ENCODE data around the gene TDRD6.

The TDRD6 gene

DNA sequence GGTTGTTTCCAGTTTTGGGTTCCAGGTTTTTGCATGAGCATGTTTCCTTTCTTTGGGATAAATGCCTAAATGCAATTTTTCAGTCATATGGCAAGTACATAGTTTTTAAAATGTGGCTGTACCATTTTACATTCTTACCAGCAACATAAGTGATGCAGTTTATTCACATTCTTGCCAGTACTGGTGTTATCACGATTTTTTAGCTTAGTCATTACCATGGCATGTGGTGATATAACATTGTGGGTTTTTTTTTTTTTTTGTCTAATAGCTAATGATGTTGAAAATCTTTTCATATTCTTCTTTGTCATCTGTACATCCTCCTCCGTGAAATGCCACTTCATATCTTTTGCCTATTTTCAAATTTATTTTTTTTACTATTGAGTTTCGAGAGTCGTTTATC lies 2.9 kb upstream of the TDRD6 start:
- no peak for DNase-seq

DNA sequence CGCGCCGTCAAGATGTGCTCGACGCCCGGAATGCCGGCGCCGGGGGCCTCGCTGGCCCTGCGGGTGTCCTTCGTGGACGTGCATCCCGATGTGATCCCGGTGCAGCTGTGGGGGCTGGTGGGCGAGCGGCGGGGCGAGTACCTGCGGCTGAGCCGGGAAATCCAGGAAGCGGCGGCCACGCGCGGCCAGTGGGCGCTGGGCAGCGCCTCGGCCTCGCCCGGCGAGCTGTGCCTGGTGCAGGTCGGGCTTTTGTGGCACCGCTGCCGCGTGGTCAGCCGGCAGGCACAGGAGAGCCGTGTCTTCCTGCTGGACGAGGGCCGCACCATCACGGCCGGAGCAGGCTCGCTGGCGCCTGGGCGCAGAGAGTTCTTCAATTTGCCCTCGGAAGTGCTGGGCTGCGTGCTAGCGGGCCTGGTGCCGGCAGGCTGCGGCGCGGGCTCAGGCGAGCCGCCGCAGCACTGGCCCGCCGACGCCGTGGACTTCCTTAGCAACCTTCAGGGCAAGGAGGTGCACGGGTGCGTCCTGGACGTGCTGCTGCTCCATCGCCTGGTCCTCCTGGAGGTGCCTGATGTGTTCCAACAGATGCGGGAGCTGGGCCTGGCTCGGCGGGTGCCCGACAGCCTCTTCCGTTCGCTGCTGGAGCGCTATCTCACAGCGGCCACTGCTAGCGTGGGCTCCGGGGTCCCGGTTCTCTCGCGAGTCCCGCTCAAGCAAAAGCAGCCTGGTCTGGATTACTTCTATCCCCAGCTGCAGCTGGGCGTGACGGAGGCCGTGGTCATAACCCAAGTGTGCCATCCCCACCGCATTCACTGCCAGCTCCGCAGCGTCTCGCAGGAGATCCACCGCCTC lies 656 bp downstream of the TDRD6 start:
- no peak for DNase-seq

DNA sequence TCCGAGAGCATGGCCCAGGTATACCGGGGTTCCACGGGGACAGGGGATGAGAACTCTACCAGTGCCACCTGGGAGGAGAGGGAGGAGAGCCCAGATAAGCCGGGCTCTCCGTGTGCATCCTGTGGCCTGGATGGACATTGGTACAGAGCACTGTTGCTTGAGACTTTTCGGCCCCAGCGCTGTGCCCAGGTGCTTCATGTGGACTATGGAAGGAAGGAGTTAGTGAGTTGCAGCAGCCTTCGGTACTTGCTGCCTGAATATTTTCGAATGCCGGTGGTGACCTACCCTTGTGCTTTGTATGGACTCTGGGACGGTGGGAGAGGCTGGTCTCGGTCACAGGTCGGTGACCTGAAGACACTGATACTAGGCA lies 1.3 kb downstream of the TDRD6 start:
- DNase-seq: no peak

DNA sequence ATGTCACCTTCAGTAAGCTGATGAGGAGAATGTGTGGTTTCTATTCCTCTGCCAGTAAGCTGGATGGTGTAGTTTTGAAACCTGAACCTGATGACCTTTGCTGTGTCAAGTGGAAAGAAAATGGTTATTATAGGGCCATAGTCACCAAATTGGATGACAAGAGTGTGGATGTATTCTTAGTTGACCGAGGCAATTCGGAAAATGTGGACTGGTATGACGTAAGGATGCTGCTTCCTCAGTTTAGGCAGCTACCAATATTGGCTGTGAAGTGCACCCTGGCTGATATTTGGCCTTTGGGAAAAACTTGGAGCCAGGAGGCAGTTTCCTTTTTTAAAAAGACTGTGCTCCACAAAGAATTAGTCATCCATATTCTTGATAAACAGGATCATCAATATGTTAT lies 2.0 kb downstream of the TDRD6 start:
- DNase-seq: no peak

DNA sequence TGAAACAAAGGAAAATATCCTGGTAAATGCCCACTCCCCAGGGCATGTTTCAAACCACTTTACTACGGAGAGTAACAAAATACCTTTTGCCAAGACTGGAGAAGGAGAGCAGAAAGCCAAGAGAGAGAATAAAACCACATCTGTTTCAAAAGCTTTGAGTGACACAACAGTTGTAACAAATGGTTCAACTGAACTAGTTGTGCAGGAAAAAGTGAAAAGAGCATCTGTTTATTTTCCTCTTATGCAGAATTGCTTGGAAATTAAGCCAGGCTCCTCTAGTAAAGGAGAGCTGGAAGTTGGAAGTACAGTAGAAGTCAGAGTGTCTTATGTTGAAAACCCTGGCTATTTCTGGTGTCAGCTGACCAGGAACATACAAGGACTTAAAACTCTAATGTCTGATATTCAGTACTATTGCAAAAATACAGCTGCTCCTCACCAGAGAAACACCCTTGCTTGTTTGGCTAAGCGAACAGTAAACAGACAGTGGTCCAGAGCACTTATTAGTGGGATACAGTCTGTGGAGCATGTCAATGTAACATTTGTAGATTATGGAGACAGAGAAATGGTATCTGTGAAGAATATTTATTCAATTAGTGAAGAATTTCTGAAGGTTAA lies 2.6 kb downstream of the TDRD6 start:
- no peak for DNase-seq

DNA sequence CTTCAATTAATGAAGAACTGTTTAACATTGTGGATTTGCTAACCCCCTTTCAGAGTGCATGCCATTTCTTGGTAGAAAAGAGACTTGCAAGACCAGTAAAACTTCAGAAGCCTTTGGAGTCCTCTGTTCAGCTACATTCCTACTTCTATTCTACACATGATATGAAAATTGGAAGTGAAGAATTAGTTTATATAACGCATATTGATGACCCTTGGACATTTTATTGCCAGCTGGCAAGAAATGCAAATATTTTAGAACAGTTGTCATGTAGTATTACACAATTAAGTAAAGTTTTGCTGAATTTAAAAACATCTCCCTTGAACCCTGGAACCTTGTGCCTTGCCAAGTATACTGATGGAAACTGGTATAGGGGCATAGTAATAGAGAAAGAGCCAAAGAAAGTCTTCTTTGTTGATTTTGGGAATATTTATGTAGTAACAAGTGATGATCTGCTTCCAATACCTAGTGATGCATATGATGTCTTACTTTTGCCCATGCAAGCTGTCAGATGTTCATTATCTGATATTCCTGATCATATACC lies 3.3 kb downstream of the TDRD6 start:
- DNase-seq: no peak

DNA sequence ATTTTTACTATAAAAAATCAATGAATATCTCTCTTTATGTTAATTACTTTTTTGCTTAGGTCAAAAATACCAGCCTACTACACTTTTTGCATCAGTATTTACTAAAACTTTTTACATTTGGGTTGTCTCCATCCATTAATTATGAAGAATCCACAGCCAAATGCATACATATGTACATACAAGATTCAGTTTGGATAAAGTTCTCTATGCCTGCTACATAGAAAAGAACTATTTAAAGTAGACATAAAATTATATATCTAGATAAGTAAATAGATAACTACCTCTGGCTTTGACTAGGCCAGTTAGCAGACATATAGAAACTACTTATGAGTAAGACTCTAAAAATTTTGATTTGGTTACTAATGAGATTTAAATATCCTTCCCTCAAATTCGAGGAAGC lies 12.3 kb downstream of the TDRD6 start:
- no peak for DNase-seq

DNA sequence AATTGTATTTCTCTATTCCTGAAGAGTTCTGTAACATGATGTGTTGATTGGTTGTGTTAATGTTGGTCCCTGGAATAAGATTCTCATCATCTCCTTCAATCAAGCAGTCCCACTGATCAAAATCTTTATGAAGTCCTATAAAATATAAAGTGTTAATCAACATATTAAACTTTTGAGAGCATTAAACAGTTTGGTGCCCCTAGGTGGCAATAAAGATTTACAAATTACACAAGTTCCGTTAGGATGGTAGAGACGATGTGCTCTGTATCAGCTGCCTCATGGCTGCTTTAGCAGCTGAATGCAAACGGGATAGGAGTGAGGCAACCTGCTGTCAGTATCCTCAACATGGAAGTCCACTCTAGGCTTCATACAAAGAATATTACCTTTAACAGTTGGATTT lies 16.9 kb downstream of the TDRD6 start:
- peak; percentile 35 for DNase-seq

DNA sequence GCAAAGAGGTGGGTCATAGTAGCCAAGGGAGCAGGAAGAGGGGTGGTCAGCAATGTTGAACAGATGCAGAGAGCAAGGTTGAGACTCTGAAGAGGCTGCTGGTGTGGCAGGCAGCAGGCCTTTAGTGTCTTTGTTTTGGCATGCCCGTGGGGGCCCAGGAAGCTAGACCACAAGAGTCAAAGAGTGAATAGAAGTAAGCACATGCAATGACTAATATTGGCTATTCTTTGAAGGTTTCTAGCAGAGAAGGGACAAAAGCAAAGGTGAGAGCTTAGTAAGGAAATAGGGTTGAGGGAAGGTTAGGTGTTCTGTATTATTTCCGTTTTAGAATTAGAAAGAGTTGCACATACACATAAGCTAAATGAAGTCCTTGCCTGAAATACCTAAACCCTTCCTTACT lies 18.8 kb downstream of the TDRD6 start:
- no peak for DNase-seq

DNA sequence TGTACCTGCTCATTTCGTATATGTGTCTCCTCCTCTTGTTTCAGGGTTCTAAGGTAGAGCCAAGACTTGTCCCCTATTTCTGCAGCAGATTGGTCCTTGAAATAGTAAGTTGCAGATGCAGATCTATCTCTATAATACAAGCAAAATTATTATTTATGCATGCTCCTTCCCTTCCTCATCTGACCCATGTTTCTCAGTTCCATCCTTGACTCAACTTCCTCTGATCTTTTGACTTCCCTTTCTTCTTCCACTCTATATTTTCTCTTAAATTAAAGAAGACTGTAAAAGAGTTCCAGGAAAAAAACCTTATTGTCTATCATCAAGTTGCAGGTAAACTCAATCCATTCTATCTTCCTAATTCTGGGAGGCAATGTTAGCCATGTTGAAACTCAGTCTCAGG lies 23.8 kb downstream of the TDRD6 start:
- no peak for DNase-seq

DNA sequence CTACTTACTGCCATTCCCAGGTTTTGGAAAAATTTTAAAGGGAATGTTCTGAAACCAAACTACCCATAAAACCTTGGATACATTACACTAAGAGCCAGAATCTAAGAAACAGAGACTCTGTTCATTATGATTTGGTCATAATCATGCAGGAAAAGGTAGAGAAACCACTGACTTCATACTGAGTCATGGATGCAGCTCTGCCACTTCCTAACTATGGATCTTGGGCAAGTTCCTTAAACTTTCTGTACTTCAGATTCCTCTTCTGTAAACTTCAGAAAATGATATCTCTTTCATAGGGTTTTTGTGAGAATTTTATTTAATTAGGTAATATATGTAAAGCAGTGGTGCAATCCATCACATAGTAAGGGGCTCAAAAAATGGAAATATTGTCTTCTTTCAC lies 27.5 kb downstream of the TDRD6 start:
- DNase-seq: no peak

DNA sequence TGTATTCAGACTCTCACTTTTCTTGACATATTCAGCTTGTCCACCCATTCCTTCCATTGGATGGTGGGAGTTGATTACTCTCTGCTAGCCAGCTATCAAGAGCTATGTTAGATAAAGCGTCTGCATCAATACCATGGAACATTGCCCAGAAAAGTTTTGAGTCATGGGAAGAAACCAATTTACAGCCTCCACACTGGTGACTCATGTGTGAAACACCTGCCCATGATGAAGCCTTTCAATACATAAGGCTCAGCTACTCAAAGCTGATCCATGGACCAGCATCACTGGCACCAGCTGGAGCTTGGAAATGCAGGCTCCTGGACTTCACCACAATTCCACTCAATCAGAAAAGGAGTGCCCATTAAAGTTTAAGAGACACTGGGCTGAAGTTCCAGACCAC lies 31.4 kb downstream of the TDRD6 start:
- DNase-seq: no peak

DNA sequence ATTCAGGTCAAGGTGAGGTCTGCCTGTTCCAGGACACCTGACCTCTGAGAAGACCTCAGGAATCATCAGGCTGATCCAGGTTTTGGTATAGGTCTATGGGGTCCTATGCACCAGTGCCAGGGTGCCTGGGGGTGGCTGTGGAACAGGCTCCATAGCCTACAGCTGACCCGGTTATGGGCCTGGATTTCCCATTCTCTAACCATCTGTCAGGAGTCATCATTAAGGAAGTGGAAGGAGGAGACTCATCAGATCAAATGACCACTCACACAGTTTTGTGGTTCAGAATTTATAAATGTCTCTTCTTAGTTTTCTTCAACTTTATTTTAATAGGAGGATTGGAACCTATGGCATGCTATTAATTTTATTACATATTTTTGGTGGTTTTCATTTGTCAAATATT lies 32.7 kb downstream of the TDRD6 start:
- no peak for DNase-seq

DNA sequence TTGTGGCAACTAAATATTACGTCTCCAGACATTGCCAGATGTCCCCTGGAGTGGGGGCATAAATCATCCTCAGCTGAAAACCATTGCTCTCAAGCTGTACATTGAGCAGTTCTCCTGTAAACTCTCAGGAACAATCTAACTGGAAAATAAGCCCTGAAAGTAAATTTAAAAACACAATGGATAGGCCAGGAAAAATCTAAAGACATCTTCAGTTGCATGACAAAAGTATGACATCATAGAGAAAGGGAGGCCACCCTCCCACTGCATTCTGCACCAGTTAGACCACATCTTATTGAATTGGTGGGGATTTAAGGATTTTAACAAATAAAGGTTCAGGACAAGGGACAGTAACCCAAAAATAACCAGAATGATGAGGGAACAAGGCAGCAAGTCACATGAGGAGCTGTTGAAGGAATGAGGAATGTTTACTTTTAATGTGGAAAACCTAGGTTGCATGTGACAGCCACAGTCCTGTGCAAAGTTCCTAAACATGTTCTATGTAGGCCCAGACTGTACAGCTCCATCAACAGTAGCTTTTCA lies 42.2 kb downstream of the TDRD6 start:
- DNase-seq: no peak

DNA sequence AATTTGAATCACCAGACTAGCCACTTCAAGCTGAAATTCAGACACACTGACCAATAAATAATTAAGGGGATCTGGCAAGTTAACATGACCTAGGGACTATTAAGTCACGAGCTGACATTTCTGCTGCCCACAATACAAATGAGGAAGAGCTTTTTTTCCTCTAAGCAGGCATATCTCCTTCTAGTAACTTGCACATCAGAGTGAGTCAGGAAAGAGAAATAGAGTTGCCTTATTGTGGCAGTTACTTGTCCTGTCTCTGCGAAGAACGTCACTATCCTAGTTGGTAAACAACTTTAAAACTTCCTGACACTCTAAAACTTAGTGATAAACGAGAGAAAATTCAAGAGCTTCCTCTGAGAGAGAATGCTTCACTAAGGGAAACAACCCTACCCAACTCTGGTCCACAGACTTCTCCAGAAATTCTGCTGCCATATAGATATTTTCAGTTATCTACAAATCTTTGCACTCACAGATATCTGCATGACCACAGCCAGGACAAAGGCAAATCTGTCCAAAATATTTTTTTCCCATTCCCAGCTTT lies 43.3 kb downstream of the TDRD6 start:
- no peak for DNase-seq

DNA sequence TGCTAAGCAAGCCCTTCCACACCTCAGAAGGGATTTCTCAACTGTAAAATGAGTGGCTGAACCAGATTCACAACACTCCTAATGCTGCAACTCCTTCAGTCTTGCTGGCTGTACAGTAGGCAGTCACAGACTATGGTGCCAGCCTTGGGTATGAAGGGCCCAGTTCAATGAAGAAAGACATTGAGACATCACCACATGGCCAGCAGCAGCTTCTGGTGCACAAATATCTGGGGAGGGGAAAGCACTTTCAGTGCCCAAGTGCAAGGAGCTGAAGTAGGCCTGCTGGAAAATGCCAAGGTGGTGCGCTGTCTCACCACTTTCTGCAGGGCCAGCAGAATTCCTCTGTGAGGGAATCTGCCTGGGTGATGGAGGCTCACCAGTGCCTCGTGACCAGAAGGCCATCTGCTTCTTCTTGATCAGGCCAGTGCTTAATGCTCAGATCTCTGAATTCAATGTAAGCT lies 45.7 kb downstream of the TDRD6 start:
- no peak for DNase-seq

DNA sequence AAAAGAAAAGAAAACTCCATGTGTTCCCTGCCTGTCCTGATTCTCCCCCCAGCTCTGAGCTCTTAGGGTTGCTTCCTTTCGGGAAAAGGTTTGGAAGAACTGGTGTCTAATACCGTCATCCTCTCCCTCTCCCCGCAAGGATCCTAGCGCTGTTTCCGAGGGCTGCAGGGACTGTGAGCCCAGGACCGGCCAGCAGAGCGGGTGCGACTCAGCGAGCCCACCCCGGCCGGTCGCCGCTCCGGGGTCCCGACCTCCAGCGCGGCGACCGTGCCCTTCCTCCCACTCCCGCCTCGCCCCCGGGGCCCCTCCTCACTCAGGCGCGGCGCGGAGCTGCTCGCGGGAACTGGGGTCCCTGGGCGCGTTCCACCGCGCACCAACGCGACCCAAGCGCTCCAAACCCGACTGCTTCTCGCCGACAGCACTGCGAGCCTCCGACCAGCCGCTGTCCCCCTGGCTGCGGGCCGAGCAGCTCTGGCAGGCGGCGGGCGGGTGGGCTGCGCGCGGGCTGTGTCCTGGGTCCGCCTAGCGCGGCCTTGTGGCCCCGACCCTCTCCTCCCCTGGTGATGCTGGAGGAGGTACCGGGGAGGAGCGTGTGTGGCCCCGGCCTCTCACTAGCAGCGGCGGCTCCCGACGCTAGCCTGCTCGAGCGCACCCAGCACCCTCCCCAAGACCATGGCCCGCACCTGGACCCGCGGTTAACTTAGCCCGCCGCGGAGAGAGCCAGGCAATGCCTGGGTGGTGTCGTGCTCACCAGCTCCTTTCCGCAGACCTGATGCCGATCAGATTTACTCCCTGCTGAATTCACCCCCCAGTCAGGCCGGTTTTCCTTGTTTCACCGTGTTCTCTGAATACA lies 47.4 kb downstream of the TDRD6 start, which contains the start of gene PLA2G7:
TSS of gene PLA2G7 (minus strand) at position 509 of the 853 bp plus-strand sequence. CDS start 12,484 bp downstream, outside the sequence.
- DNase-seq: peak; percentile 50

DNA sequence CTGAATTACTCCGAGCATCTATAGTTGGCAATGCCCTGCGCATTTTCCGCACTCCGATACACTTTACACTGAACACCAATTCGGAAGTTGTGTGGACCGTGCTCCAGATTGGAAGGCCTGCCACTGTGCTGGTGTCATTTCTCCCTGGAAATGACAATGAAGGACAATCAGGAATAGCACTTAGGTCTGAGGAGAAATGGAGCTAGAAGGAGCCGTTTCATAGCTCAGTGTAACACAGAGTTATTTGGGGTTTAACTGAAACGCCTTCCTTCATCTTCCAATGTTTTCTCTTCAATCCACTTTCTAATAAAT lies 48.0 kb downstream of the TDRD6 start:
- DNase-seq: no peak

DNA sequence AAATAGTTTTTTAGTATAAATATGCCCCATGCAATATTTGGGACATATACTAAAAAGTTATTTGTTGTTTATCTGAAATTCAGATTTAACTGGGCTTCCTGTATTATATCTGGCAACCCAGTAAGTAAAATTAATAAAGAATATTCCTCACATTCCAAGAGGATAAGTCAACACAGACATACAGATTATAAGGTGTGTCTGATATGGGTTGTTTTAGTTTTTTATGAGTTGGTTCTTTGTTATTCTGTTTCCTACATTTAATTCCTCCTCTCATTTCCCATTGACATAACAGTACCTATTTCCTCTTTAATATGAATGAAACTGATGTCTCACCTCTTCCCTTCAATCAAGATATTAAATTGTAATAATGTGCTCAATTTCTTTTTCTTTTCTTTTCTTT lies 49.2 kb downstream of the TDRD6 start:
- no peak for DNase-seq

DNA sequence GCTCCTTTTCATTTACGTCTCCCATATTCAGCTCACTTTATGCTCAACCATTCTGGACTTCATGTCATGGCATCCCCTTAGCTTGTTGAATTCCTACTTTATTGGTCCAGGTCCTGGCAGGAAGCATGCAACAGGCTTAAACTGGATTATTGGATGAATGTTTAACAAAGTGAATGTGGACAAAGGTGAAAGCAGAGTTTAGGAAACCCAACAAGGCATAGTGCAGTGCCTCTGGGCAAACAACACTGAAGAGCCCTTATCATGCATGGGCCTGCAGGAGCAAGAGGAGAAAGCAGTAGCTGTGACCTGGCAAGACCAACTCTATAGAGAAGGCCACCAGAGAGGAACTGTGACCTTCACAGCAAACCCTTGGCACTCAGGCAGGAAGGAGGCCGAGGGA lies 53.8 kb downstream of the TDRD6 start:
- DNase-seq: no peak

DNA sequence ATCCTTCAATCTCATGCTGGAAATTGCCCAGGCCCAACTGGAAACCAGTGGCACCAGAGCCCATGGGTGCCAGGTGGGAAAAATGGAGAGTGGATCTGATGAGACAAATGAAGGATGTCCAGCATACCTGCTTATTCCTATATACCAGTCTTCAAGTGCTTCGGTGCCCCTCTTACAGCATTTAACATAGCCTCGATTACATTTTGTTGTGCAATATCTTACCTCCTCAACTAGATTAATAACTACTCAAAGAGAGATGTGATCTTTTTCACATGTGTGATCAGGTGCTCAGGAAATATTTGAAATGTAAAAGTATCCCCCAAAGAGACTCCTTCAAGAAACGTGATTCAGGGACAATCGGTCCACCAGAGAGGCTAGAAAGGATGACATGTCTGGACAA lies 54.2 kb downstream of the TDRD6 start:
- DNase-seq: no peak

DNA sequence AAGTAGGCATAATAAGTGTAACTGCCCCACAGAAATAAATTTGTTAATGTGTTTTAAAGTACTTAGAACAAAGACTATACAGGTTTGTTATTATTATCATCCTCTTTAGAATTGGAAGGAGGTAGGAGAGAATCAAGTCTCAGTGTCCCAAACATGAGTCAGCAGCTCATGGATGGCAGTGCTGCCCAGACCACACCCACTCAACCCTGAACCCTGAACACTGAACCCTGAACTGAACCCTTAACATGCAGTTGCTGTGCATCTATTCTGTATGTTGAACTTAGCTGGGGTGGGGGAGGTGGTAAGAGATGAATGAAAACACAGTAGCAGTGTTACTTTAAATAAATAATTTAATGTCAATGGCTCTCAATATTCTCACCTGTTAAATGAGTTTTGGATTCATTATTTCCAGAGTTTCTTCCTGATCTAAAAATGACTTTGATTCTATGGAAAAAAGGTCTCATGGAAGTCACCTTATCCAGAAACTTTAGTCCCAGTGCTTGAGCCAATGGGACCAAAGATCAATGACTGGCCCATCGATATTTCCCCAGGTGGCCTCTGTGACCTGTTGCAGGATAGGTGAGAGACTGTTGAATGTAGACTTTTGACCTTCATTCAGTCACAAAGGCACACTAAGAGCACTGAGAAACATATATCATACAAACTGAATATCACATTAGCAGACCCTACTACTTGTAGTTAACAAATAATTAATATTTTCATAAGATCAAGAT lies 55.9 kb downstream of the TDRD6 start:
- no peak for DNase-seq

Data from NCI-H69 (cell line).